Stimulated activated naive CD8-positive, alpha-beta T cell treated with anti-CD3 and anti-CD28 coated beads, Interleukin-15, Interleukin-2, amounts not matched to agents 100 ng/mL and 50 ng/mL, for 24 hours (primary cell): Measurements from ENCODE around the gene KATNAL1.
"Not testable (repeated sequence)": the region's sequence is repeated elsewhere in the genome, so short reads cannot be mapped to it uniquely, and the experiment has no call there.

Experiments used
- H3K27ac Mint-ChIP-seq: one replicate; pipeline ENCODE4 v1.8.0; 2021; ENCODE audit warnings: mild to moderate bottlenecking, mixed read lengths
- H3K27me3 Mint-ChIP-seq: one replicate; pipeline ENCODE4 v1.8.0; 2021; ENCODE audit warnings: mixed read lengths
- H3K36me3 Mint-ChIP-seq: one replicate; pipeline ENCODE4 v1.8.0; 2021; ENCODE audit warnings: low read depth, mixed read lengths
- H3K4me1 Mint-ChIP-seq: one replicate; pipeline ENCODE4 v1.8.0; 2021; ENCODE audit warnings: low read depth, mixed read lengths
- H3K4me3 Mint-ChIP-seq: one replicate; pipeline ENCODE4 v1.8.0; 2021; ENCODE audit warnings: mild to moderate bottlenecking, mixed read lengths
- H3K9me3 Mint-ChIP-seq: one replicate; pipeline ENCODE4 v1.8.0; 2021; ENCODE audit warnings: mixed read lengths

KATNAL1 gene

GRCh38 chr13:30186634-30187415, 120.5 kb downstream of the KATNAL1 start:
- no peak overlapping the region for H3K4me3 Mint-ChIP-seq
- H3K36me3 Mint-ChIP-seq = no peaks in the 10 kb centered on the region
- H3K9me3 Mint-ChIP-seq = no peaks in the 10 kb centered on the region
- no peak overlapping the region for H3K27ac Mint-ChIP-seq
- H3K27me3 Mint-ChIP-seq = no peaks in the 10 kb centered on the region
- H3K4me1 Mint-ChIP-seq = no peaks in the 10 kb centered on the region

- no peaks in the 10 kb centered on the region for H3K9me3 Mint-ChIP-seq
- H3K4me1 Mint-ChIP-seq = no peaks in the 10 kb centered on the region
- H3K36me3 Mint-ChIP-seq = no peaks in the 10 kb centered on the region
- no peaks in the 10 kb centered on the region for H3K27me3 Mint-ChIP-seq
- H3K4me3 Mint-ChIP-seq = no peak overlapping the region
- H3K27ac Mint-ChIP-seq = no peak overlapping the region
Measured at GRCh38 chr13:30181888-30182651, 125.3 kb downstream of the KATNAL1 start.

- no peaks in the 10 kb centered on the region for H3K4me1 Mint-ChIP-seq
- no peak overlapping the region for H3K27ac Mint-ChIP-seq
- H3K36me3 Mint-ChIP-seq = no peaks in the 10 kb centered on the region
- H3K27me3 Mint-ChIP-seq = no peaks in the 10 kb centered on the region
- no peak overlapping the region for H3K4me3 Mint-ChIP-seq
- no peaks in the 10 kb centered on the region for H3K9me3 Mint-ChIP-seq
Measured at GRCh38 chr13:30179597-30180276, 127.6 kb downstream of the KATNAL1 start.

- H3K9me3 Mint-ChIP-seq = no peaks in the 10 kb centered on the region
- H3K27ac Mint-ChIP-seq = no peak overlapping the region
- H3K36me3 Mint-ChIP-seq = no peaks in the 10 kb centered on the region
Measured at GRCh38 chr13:30178976-30179375, 128.4 kb downstream of the KATNAL1 start.

DNA sequence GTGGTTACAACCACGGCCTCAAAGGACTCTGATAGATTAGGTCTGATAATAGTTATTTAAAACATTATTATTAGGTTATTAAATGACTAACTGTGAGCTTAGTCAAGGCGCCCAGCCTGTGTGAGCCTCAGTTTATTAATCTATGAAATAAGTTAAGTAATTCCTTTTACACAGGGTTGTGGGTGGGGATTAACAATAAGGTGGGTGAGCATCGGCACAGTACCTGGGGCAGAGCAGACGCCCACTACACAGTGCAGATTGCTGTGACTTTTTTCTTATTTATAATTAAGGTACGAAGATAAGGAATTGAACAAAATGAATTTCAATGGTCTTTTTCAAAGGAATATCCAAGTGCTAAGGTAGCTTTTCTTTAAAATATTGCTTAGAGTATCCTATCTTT, 132.2 kb downstream of the KATNAL1 start:
- Mint-ChIP-seq H3K9me3 (no peaks in the 10 kb centered on the region), H3K27me3 (no peaks in the 10 kb centered on the region), H3K4me1 (peaks cover 7% of the 10 kb centered on the region), H3K4me3 (no peak overlapping the region), H3K27ac (no peak overlapping the region), H3K36me3 (no peaks in the 10 kb centered on the region)

More at GRCh38 chr13:30178976-30179375, 128.4 kb downstream of the KATNAL1 start:
- Mint-ChIP-seq H3K4me3 (no peak overlapping the region), H3K27me3 (no peaks in the 10 kb centered on the region), H3K4me1 (no peaks in the 10 kb centered on the region)

- H3K36me3 Mint-ChIP-seq, H3K27ac Mint-ChIP-seq, H3K27me3 Mint-ChIP-seq, H3K4me1 Mint-ChIP-seq, H3K4me3 Mint-ChIP-seq, H3K9me3 Mint-ChIP-seq: not testable (repeated sequence)
Measured at GRCh38 chr13:30174250-30174649, 133.1 kb downstream of the KATNAL1 start.

- H3K27ac Mint-ChIP-seq = no peak overlapping the region
- H3K4me3 Mint-ChIP-seq = no peak overlapping the region
- H3K36me3 Mint-ChIP-seq = no peaks in the 10 kb centered on the region
- H3K4me1 Mint-ChIP-seq = peaks cover 10% of the 10 kb centered on the region
- no peaks in the 10 kb centered on the region for H3K27me3 Mint-ChIP-seq
- H3K9me3 Mint-ChIP-seq = no peaks in the 10 kb centered on the region
Measured at GRCh38 chr13:30173303-30173610, 134.1 kb downstream of the KATNAL1 start.

DNA sequence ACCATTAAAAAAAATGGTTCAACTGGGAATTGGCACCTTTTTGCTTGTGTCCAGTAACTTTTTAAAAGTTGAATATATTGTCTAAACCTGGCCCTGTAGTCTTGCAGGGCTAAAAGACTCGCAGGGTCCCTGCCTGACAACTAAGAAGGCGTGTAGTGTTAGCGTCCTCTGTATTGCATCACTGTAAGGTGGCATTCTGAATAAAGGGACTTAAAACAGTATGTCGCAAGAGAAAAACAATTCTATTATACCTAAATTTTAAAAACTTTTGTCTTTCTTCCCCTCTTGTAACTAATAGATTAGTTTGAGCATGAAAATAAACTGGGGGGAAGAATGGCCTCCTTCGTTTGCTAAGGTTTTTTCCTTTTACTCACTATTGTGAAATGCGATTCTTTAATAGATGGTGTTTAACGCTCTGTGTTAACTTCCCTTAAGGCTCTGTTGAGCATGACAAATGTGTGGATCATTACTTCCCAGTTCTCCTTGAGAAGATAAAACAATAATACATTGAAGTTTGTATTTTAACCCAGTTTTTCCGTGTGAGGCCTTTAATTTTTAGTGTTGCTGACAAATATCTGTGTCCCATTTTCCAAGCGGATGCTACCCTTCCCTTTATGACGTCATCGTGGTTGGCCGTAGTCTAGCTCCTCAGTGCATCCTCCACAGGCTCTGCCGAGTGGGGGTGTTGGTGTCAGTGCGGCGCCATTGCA, 134.6 kb downstream of the KATNAL1 start:
- Mint-ChIP-seq H3K27ac (no peak overlapping the region), H3K9me3 (no peaks in the 10 kb centered on the region), H3K36me3 (no peaks in the 10 kb centered on the region), H3K4me1 (peaks cover 10% of the 10 kb centered on the region), H3K27me3 (no peaks in the 10 kb centered on the region), H3K4me3 (no peak overlapping the region)

GRCh38 chr13:30170569-30170968, 136.8 kb downstream of the KATNAL1 start:
- Mint-ChIP-seq H3K36me3 (no peaks in the 10 kb centered on the region), H3K27me3 (no peaks in the 10 kb centered on the region), H3K4me3 (no peak overlapping the region), H3K27ac (no peak overlapping the region), H3K9me3 (no peaks in the 10 kb centered on the region), H3K4me1 (peaks cover 10% of the 10 kb centered on the region)

DNA sequence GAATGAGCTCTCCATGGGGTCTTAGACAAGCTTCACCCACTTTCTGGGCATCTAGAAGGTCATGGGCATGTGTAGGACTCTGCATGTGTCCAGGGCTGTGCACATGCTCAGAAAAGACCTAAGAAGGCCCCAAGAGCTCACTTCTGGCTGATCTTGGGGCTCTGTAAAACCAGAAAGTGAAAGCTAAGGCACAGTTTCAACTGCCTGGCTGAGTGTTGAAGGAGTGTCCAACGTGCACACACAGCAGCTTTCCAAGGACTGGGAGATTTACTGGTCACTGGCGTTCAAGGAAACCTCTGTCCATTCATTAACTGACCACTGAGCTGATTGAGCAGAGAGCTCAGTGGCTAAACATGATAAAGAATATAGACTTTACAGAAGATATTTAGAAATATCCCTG, 137.9 kb downstream of the KATNAL1 start:
- H3K4me1 Mint-ChIP-seq = peaks cover 10% of the 10 kb centered on the region
- no peaks in the 10 kb centered on the region for H3K27me3 Mint-ChIP-seq
- no peaks in the 10 kb centered on the region for H3K9me3 Mint-ChIP-seq
- no peak overlapping the region for H3K27ac Mint-ChIP-seq
- no peak overlapping the region for H3K4me3 Mint-ChIP-seq
- H3K36me3 Mint-ChIP-seq = no peaks in the 10 kb centered on the region

DNA sequence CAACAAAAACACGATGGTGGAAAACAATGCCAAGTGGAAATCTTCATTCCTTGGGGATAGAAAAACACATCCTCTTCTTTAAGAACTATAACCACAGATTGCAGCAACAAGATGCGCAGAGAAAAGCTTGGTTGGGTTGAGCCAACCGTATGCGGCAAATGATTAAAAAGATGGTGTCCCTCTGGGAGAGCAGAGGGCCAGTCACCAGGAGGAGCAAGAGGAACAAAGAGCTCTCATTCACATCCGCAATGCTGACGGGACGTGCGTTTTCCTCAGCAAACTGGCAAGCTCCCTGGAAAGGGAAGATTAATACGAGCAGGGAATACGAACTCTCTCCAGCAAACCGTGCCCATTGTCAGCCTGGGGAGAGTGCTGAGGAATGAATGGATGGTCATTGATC, 141.6 kb downstream of the KATNAL1 start:
- Mint-ChIP-seq H3K36me3 (no peaks in the 10 kb centered on the region), H3K9me3 (peaks cover 4% of the 10 kb centered on the region), H3K4me1 (peaks cover 8% of the 10 kb centered on the region), H3K27ac (no peak overlapping the region), H3K4me3 (no peak overlapping the region), H3K27me3 (no peaks in the 10 kb centered on the region)

GRCh38 chr13:30165071-30165470, 142.3 kb downstream of the KATNAL1 start:
- H3K4me1 Mint-ChIP-seq = peaks cover 6% of the 10 kb centered on the region
- H3K4me3 Mint-ChIP-seq = no peak overlapping the region
- H3K27me3 Mint-ChIP-seq = no peaks in the 10 kb centered on the region
- no peaks in the 10 kb centered on the region for H3K36me3 Mint-ChIP-seq
- H3K9me3 Mint-ChIP-seq = peaks cover 4% of the 10 kb centered on the region
- no peak overlapping the region for H3K27ac Mint-ChIP-seq

GRCh38 chr13:30164146-30164545, 143.2 kb downstream of the KATNAL1 start:
- Mint-ChIP-seq H3K27me3 (no peaks in the 10 kb centered on the region), H3K4me1 (peaks cover 12% of the 10 kb centered on the region), H3K27ac (no peak overlapping the region), H3K36me3 (no peaks in the 10 kb centered on the region), H3K4me3 (no peak overlapping the region), H3K9me3 (peaks cover 4% of the 10 kb centered on the region)

DNA sequence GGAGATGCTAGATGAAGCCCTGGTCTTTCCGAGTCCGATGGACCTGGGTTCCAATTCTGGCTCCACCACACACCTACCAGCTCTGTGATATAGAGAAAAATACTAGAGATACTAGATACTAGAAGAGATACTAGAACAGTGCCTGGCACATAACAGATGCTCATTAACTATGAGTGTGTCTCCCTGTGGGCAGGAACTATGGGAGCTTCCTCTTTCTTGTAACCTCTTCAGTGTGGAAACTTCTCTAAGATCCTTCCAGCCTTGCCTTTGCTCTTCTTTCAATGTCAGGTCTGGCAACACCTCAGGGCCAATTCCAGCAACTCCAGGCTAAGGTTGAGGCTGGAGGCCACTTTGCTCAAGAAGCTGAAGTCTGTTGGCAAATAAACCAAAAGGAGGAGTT, 143.9 kb downstream of the KATNAL1 start:
- no peaks in the 10 kb centered on the region for H3K27me3 Mint-ChIP-seq
- H3K36me3 Mint-ChIP-seq = no peaks in the 10 kb centered on the region
- H3K9me3 Mint-ChIP-seq = peaks cover 4% of the 10 kb centered on the region
- H3K4me1 Mint-ChIP-seq = peaks cover 19% of the 10 kb centered on the region
- H3K27ac Mint-ChIP-seq = no peak overlapping the region
- H3K4me3 Mint-ChIP-seq = no peak overlapping the region

DNA sequence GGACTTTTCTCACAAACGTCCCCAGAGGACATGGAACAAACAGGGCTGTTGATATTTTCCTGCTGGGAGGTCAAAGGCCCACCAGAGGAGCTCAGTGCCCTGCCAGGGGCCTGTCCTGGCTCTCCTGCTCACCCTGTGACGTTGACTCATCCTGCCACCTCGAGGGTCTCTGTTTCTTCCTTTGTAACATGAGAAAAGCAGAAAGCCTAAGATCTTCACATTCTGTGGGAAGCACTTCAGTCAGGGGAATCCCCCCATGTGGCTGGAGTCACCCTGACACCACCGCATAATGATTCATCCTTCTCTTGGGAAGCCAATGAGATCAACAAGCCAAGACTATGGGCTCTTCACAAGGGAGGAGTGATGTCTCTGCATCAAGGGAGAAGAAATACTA, 147.9 kb downstream of the KATNAL1 start:
- H3K4me1 Mint-ChIP-seq = peaks cover 41% of the 10 kb centered on the region
- H3K27ac Mint-ChIP-seq = peak overlapping the region; percentile 4
- no peaks in the 10 kb centered on the region for H3K27me3 Mint-ChIP-seq

More for the DNA sequence above, 147.9 kb downstream of the KATNAL1 start:
- Mint-ChIP-seq H3K36me3 (no peaks in the 10 kb centered on the region), H3K4me3 (peak overlapping the region; percentile 46), H3K9me3 (peaks cover 4% of the 10 kb centered on the region)
